ENCODE measurements around the gene CDKAL1.

Gene CDKAL1

DNA sequence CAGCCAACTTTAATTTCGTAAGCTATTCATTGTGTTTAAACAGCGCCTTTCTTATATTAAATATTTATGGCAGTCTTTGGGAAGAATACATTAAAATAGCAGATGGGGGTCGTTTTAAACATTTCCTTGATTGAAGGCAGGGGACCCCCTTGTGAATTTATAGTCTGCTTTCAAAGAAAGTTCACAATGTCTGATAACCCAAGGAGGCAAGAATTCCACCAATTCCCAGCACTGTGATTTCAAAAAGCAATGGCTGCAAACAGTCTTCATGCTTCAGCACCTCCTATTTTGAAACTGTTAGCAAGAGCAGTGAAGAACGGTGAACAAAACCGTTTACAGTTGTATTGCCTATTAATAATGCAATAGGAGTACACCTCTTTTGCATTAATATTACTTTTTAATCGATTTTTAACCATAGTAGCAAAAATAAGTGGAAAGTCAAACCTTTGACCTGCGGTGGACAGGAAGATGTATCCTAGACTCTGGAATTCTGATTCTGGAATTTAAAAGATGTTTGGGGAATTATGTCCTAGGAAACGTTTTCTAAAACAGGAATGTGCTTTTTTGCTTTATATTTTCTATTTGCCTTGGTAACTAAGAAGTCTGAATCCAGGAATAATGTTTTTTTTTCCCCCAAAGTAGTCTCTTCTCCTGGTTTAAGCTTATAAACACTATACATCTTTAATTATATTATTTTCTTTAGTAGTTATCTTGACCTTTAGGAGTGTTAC, 393.0 kb downstream of the CDKAL1 start:
- no peaks in the 10 kb centered on the region for H4K20me1 ChIP-seq (ENCODE audit: insufficient read depth, low read length, poor library complexity, severe bottlenecking)
- H3K27me3 ChIP-seq (ENCODE audit: insufficient read depth, low read length, poor library complexity, severe bottlenecking), result no peaks in the 10 kb centered on the region
- H3K9ac ChIP-seq (ENCODE audit: low read depth, low read length, poor library complexity, severe bottlenecking), result no peak overlapping the region
- H3K4me2 ChIP-seq (ENCODE audit: low read depth, low read length, poor library complexity, severe bottlenecking), result no peak overlapping the region
- no peaks in the 10 kb centered on the region for H3K9me2 ChIP-seq (replicated peaks; ENCODE audit: low read depth, low read length)
- H3K9me3 ChIP-seq (ENCODE audit: insufficient read depth, low read depth, low read length), result no peaks in the 10 kb centered on the region
- TF ChIP-seq, protein P1, sequence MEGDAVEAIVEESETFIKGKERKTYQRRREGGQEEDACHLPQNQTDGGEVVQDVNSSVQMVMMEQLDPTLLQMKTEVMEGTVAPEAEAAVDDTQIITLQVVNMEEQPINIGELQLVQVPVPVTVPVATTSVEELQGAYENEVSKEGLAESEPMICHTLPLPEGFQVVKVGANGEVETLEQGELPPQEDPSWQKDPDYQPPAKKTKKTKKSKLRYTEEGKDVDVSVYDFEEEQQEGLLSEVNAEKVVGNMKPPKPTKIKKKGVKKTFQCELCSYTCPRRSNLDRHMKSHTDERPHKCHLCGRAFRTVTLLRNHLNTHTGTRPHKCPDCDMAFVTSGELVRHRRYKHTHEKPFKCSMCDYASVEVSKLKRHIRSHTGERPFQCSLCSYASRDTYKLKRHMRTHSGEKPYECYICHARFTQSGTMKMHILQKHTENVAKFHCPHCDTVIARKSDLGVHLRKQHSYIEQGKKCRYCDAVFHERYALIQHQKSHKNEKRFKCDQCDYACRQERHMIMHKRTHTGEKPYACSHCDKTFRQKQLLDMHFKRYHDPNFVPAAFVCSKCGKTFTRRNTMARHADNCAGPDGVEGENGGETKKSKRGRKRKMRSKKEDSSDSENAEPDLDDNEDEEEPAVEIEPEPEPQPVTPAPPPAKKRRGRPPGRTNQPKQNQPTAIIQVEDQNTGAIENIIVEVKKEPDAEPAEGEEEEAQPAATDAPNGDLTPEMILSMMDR (conservative IDR thresholded peaks at IDR 0.05; ENCODE audit: low read length), result no peak
- no peak for TF ChIP-seq EZH2phosphoT487 (IDR thresholded peaks at IDR 0.05; ENCODE audit: borderline replicate concordance)
- H3K36me3 ChIP-seq (ENCODE audit: insufficient read depth, low read length), result no peaks in the 10 kb centered on the region
- H3K4me1 ChIP-seq (ENCODE audit: insufficient read depth, low read length, poor library complexity, severe bottlenecking), result no peaks in the 10 kb centered on the region
- no peaks in the 10 kb centered on the region for H3F3A ChIP-seq (ENCODE audit: low read depth)
- H3K4me3 ChIP-seq (ENCODE audit: low read length, poor library complexity, severe bottlenecking), result no peak overlapping the region
- H3K79me2 ChIP-seq (ENCODE audit: insufficient read depth, low read length), result no peaks in the 10 kb centered on the region
- no peak overlapping the region for H2AFZ ChIP-seq (ENCODE audit: low read length)

DNA sequence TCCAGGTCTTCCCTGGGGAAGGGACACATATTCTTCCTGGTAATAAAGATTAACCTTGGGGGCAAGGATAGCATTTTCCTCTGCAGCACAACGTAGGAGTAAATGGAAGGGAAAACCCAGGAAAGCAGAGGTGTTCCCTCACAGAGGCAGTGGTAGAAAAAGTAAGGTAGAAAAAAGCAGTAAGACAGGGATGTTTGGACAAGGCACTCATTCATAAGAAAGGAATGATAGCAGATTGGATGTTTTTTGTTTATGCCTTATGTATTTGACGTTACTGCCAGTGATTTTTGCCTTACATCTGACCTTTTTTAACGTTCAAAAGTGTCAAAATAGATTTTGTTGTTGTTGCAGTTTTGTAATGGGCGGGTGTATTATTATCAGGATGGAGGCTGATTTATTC, 395.0 kb downstream of the CDKAL1 start:
- Histone ChIP-seq H3K4me2 (ENCODE audit: low read depth, low read length, poor library complexity, severe bottlenecking) (no peak overlapping the region), H3K27me3 (ENCODE audit: insufficient read depth, low read length, poor library complexity, severe bottlenecking) (no peaks in the 10 kb centered on the region), H3K4me1 (ENCODE audit: insufficient read depth, low read length, poor library complexity, severe bottlenecking) (no peaks in the 10 kb centered on the region), H3K9me3 (ENCODE audit: insufficient read depth, low read depth, low read length) (no peaks in the 10 kb centered on the region), H4K20me1 (ENCODE audit: insufficient read depth, low read length, poor library complexity, severe bottlenecking) (no peaks in the 10 kb centered on the region), H3K79me2 (ENCODE audit: insufficient read depth, low read length) (no peaks in the 10 kb centered on the region), H3K4me3 (ENCODE audit: low read length, poor library complexity, severe bottlenecking) (no peak overlapping the region), H3K9me2 (replicated peaks; ENCODE audit: low read depth, low read length) (no peaks in the 10 kb centered on the region), H2AFZ (ENCODE audit: low read length) (no peak overlapping the region), H3F3A (ENCODE audit: low read depth) (no peaks in the 10 kb centered on the region), H3K36me3 (ENCODE audit: insufficient read depth, low read length) (no peaks in the 10 kb centered on the region), H3K9ac (ENCODE audit: low read depth, low read length, poor library complexity, severe bottlenecking) (no peak overlapping the region)
- no peak for TF ChIP-seq EZH2phosphoT487 (IDR thresholded peaks at IDR 0.05; ENCODE audit: borderline replicate concordance)
- TF ChIP-seq, protein P1 (conservative IDR thresholded peaks at IDR 0.05; ENCODE audit: low read length), result no peak

DNA sequence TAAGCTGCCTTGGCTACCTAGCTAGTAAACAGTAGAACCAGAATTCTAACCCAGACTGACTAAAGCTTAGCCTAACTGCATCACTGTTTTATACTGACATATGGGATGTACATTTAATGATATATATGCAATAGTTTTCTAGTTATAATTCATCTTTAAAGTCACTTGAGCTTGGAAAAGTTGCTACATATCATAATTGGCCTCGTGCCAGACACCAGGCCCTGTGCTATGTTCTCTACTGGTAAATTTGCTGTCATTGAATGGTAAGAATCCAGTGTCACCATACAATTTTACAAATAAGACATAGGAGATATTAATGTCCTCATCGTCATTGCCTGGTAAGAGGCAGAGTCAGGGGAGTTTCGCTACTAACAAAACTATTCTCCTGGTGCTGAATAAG, 396.8 kb downstream of the CDKAL1 start:
- H3K79me2 ChIP-seq (ENCODE audit: insufficient read depth, low read length), result no peaks in the 10 kb centered on the region
- no peaks in the 10 kb centered on the region for H3K9me2 ChIP-seq (replicated peaks; ENCODE audit: low read depth, low read length)
- H3F3A ChIP-seq (ENCODE audit: low read depth), result no peaks in the 10 kb centered on the region
- no peaks in the 10 kb centered on the region for H3K27me3 ChIP-seq (ENCODE audit: insufficient read depth, low read length, poor library complexity, severe bottlenecking)
- no peak overlapping the region for H3K4me2 ChIP-seq (ENCODE audit: low read depth, low read length, poor library complexity, severe bottlenecking)
- TF ChIP-seq, protein P1 (conservative IDR thresholded peaks at IDR 0.05; ENCODE audit: low read length), result no peak
- no peak for TF ChIP-seq EZH2phosphoT487 (IDR thresholded peaks at IDR 0.05; ENCODE audit: borderline replicate concordance)
- no peak overlapping the region for H3K4me3 ChIP-seq (ENCODE audit: low read length, poor library complexity, severe bottlenecking)
- no peak overlapping the region for H3K9ac ChIP-seq (ENCODE audit: low read depth, low read length, poor library complexity, severe bottlenecking)
- no peaks in the 10 kb centered on the region for H3K36me3 ChIP-seq (ENCODE audit: insufficient read depth, low read length)
- H3K4me1 ChIP-seq (ENCODE audit: insufficient read depth, low read length, poor library complexity, severe bottlenecking), result no peaks in the 10 kb centered on the region
- no peaks in the 10 kb centered on the region for H4K20me1 ChIP-seq (ENCODE audit: insufficient read depth, low read length, poor library complexity, severe bottlenecking)
- no peaks in the 10 kb centered on the region for H3K9me3 ChIP-seq (ENCODE audit: insufficient read depth, low read depth, low read length)
- H2AFZ ChIP-seq (ENCODE audit: low read length), result no peak overlapping the region
